Gastrocnemius medialis (tissue), 4 donors: ENCODE results near the gene TM9SF2. TPM values are rescaled to one million over a fixed set of nuclear protein-coding genes. Genes with fewer than 3 reads are reported as not detected.

Source experiments
- ATAC-seq, 2 donors: fragments of 150-250 bp; one replicate each; pipeline ENCODE4 v1.9.1; 2016
- DNase-seq, 2 donors: peaks; one replicate each; pipeline ENCODE4 v3.0.0-alpha.2; 2019
- H3K27ac ChIP-seq, 4 donors: fragments of 200-600 bp; sonication (generic); 1 replicate in 1 of 4; 2 replicates in 3 of 4; pipeline ENCODE4 v1.5.1; 2016 to 2018; ENCODE audit warnings: mild to moderate bottlenecking in 2 of 4, moderate library complexity in 1 of 4
- H3K27me3 ChIP-seq, 3 donors: fragments of 200-600 bp; sonication (generic) in 2 of 3; 1 replicate in 1 of 3; 2 replicates in 2 of 3; pipeline versions ENCODE4 v1.5.1 to v1.6.0; 2016 to 2019; ENCODE audit warnings: mild to moderate bottlenecking in 1 of 3, moderate library complexity in 1 of 3
- H3K36me3 ChIP-seq, 2 donors: fragments of 200-600 bp; sonication (generic) in 1 of 2; one replicate each; pipeline ENCODE4 v1.5.1; 2017 to 2018
- H3K4me1 ChIP-seq, 2 donors: fragments of 200-600 bp; sonication (generic) in 1 of 2; one replicate each; pipeline ENCODE4 v1.5.1; 2016 to 2017; ENCODE audit warnings: mild to moderate bottlenecking in 2 of 2
- H3K4me3 ChIP-seq, 4 donors: fragments of 200-600 bp; sonication (generic) in 3 of 4; 1 replicate in 1 of 4; 2 replicates in 3 of 4; pipeline ENCODE4 v1.5.1; 2016 to 2019; ENCODE audit warnings: mild to moderate bottlenecking in 2 of 4
- H3K9me3 ChIP-seq, 3 donors: fragments of 200-600 bp; sonication (generic) in 2 of 3; 1 replicate in 1 of 3; 2 replicates in 2 of 3; pipeline ENCODE4 v1.5.1; 2016 to 2019
- CTCF ChIP-seq, 5 experiments: fragments of 450-650 bp in 3 of 5; fragments of 200-600 bp in 2 of 5; sonication (generic) in 2 of 5; IDR thresholded peaks in 4 of 5; conservative IDR thresholded peaks in 1 of 5; 1 replicate in 4 of 5; 2 replicates in 1 of 5; pipeline ENCODE4 v1.5.1; 2016 to 2019; ENCODE audit warnings: antibody characterized with exemption in 5 of 5, mild to moderate bottlenecking in 3 of 5, moderate library complexity in 3 of 5
- POLR2A ChIP-seq, 2 donors: fragments of 450-650 bp; IDR thresholded peaks; one replicate each; pipeline ENCODE4 v1.6.1; 2017; ENCODE audit warnings: antibody characterized with exemption in 2 of 2, mild to moderate bottlenecking in 2 of 2, moderate library complexity in 2 of 2
- in situ Hi-C, 4 donors: fragments of 200-750 bp; cut with MboI; loops; one replicate each; pipeline versions ENCODE4 v1.15.0 to v1.8.0; 2017; ENCODE audit warnings: low sequenced_read_pairs in 4 of 4
- intact Hi-C: fragments of 100-400 bp; cut with DNase I; formaldehyde crosslinking; loops from one replicate; pipeline ENCODE4 v1.15.1; 2023; ENCODE audit warnings: low total_unique reads
- total RNA-seq, 4 donors: library from RNA; depleted of rRNA; stranded (reverse); fragments of >200 nt; gene quantifications; one replicate each; pipeline versions ENCODE4 v1.1.0 to v1.2.3, GENCODE V29; 2016

Gene TM9SF2
- total RNA-seq, 4 donors from 2014 or later: 47.3 to 69.9 (median 55.7) TPM

- Histone ChIP-seq H3K9me3 (no peaks in the 10 kb centered on the region), H3K4me1 (no peaks in the 10 kb centered on the region), H3K36me3 (peaks cover 0 to 96% of the 10 kb centered on the region in 2 donors), H3K27ac (no peak overlapping the region), H3K27me3 (no peaks in the 10 kb centered on the region), H3K4me3 (no peak overlapping the region)
- intact Hi-C loops (no loop called here), in situ Hi-C loops (no loop called here)
- no peak for ATAC-seq
- DNase-seq: no peak
- no peak for TF ChIP-seq CTCF (IDR thresholded peaks at IDR 0.05 in 4 of 5, conservative IDR thresholded peaks at IDR 0.05 in 1 of 5)
- TF ChIP-seq POLR2A (IDR thresholded peaks at IDR 0.05): no peak
These were observed 44.1 kb downstream of the TM9SF2 start for GRCh38 chr13:99545361-99545760.

GRCh38 chr13:99545979-99546378, 44.7 kb downstream of the TM9SF2 start:
- Histone ChIP-seq H3K9me3 (no peaks in the 10 kb centered on the region), H3K4me1 (no peaks in the 10 kb centered on the region), H3K36me3 (peaks cover 0 to 96% of the 10 kb centered on the region in 2 donors), H3K27me3 (no peaks in the 10 kb centered on the region), H3K4me3 (no peak overlapping the region), H3K27ac (no peak overlapping the region)
- intact Hi-C loops (no loop called here), in situ Hi-C loops (no loop called here)
- no peak for DNase-seq
- no peak for ATAC-seq
- no peak for TF ChIP-seq CTCF (IDR thresholded peaks at IDR 0.05 in 4 of 5, conservative IDR thresholded peaks at IDR 0.05 in 1 of 5)
- TF ChIP-seq POLR2A (IDR thresholded peaks at IDR 0.05): no peak

- no peaks in the 10 kb centered on the region for H3K4me1 ChIP-seq
- TF ChIP-seq CTCF (IDR thresholded peaks at IDR 0.05 in 4 of 5, conservative IDR thresholded peaks at IDR 0.05 in 1 of 5) (no peak), POLR2A (IDR thresholded peaks at IDR 0.05) (no peak)
- no peaks in the 10 kb centered on the region for H3K9me3 ChIP-seq
- no peaks in the 10 kb centered on the region for H3K27me3 ChIP-seq
- intact Hi-C loops (no loop called here), in situ Hi-C loops (no loop called here)
- no peak for DNase-seq
- no peak for ATAC-seq
- peaks cover 0 to 96% of the 10 kb centered on the region in 2 donors for H3K36me3 ChIP-seq
- H3K4me3 ChIP-seq: no peak overlapping the region
- no peak overlapping the region for H3K27ac ChIP-seq
These were observed 45.6 kb downstream of the TM9SF2 start for GRCh38 chr13:99546878-99547277.

- DNase-seq (no peak), ATAC-seq (no peak)
- in situ Hi-C loops (no loop called here), intact Hi-C loops (no loop called here)
- peaks cover 0 to 98% of the 10 kb centered on the region in 2 donors for H3K36me3 ChIP-seq
- no peaks in the 10 kb centered on the region for H3K4me1 ChIP-seq
- H3K27me3 ChIP-seq: no peaks in the 10 kb centered on the region
- TF ChIP-seq POLR2A (IDR thresholded peaks at IDR 0.05): no peak
- TF ChIP-seq CTCF (IDR thresholded peaks at IDR 0.05 in 4 of 5, conservative IDR thresholded peaks at IDR 0.05 in 1 of 5): no peak
- H3K4me3 ChIP-seq: no peak overlapping the region
- H3K27ac ChIP-seq: no peak overlapping the region
- H3K9me3 ChIP-seq: no peaks in the 10 kb centered on the region
These were observed 47.2 kb downstream of the TM9SF2 start for GRCh38 chr13:99548448-99548847.

- DNase-seq: no peak
- TF ChIP-seq CTCF (IDR thresholded peaks at IDR 0.05 in 4 of 5, conservative IDR thresholded peaks at IDR 0.05 in 1 of 5) (no peak), POLR2A (IDR thresholded peaks at IDR 0.05) (no peak)
- no peak for ATAC-seq
- in situ Hi-C loops (no loop called here), intact Hi-C loops (no loop called here)
- H3K36me3 ChIP-seq: peaks cover 0 to 86% of the 10 kb centered on the region in 2 donors
- no peaks in the 10 kb centered on the region for H3K4me1 ChIP-seq
- no peak overlapping the region for H3K4me3 ChIP-seq
- no peaks in the 10 kb centered on the region for H3K27me3 ChIP-seq
- no peak overlapping the region for H3K27ac ChIP-seq
- H3K9me3 ChIP-seq: no peaks in the 10 kb centered on the region
These were observed 51.8 kb downstream of the TM9SF2 start for GRCh38 chr13:99553033-99553432.
